Right ventricle myocardium superior (tissue), 1 donor: ENCODE measurements around the gene TTC34. TPM values are rescaled to one million over a fixed set of nuclear protein-coding genes. Genes with fewer than 3 reads are reported as not detected.
"Not testable (repeated sequence)": the region's sequence is repeated elsewhere in the genome, so short reads cannot be mapped to it uniquely, and the experiment has no call there.

ENCODE experiments used
- ATAC-seq: fragments of 200-7000 bp; cut with Tn5 transposase; one replicate; pipeline ENCODE4 v1.9.1; 2020; ENCODE audit warnings: mild to moderate bottlenecking; ENCODE audit not compliant: poor library complexity
- DNase-seq: peaks from one replicate; pipeline ENCODE4 v3.0.0-alpha.2; 2020
- intact Hi-C: fragments of 100-400 bp; cut with DNase I; formaldehyde crosslinking; loops from one replicate; pipeline ENCODE4 v1.11.2; 2022
- total RNA-seq: library from RNA; stranded (reverse); fragmentation: NEBNext Ultra II Directional; extraction: Animal tissue kit (Norgen Biotek cat#: 25700); gene quantifications from one replicate; pipeline ENCODE4 v1.2.1, GENCODE V29; 2021
- donor health status: DM: no; HTN: yes; CAD: no; lungs with severe emphysema.

Gene TTC34
- total RNA-seq, 1 donor from 2014 or later, result 0.56 TPM

GRCh38 chr1:2629627-2630497 is 171.6 kb downstream of the TTC34 start:
- intact Hi-C loops, result loop anchor here (10.0 kb wide), 1 partner anchor 205 kb away; no protein-coding TSS in a partner anchor
- peak; percentile 12 for DNase-seq
- ATAC-seq, result no peak

GRCh38 chr1:2628933-2629626 is 172.4 kb downstream of the TTC34 start:
- ATAC-seq, result no peak
- DNase-seq, result peak; percentile 24
- intact Hi-C loops, result loop anchor here (10.0 kb wide), 1 partner anchor 204 kb away; no protein-coding TSS in a partner anchor

GRCh38 chr1:2628191-2628932 is 173.1 kb downstream of the TTC34 start:
- intact Hi-C loops, result loop anchor here (10.0 kb wide), 1 partner anchor 204 kb away; no protein-coding TSS in a partner anchor
- DNase-seq (peak; percentile 30), ATAC-seq (no peak)

GRCh38 chr1:2627746-2628145 is 173.7 kb downstream of the TTC34 start:
- intact Hi-C loops, result loop anchor here (10.0 kb wide), 1 partner anchor 203 kb away; no protein-coding TSS in a partner anchor
- DNase-seq (peak; percentile 30), ATAC-seq (no peak)

GRCh38 chr1:2625748-2626147 is 175.7 kb downstream of the TTC34 start:
- intact Hi-C loops, result loop anchor here (10.0 kb wide), 1 partner anchor 201 kb away; no protein-coding TSS in a partner anchor
- not testable (repeated sequence) for DNase-seq, ATAC-seq

GRCh38 chr1:2625311-2625710 is 176.2 kb downstream of the TTC34 start:
- intact Hi-C loops, result loop anchor here (10.0 kb wide), 1 partner anchor 201 kb away; no protein-coding TSS in a partner anchor
- DNase-seq (no peak), ATAC-seq (no peak)

GRCh38 chr1:2624735-2625300 is 176.7 kb downstream of the TTC34 start:
- intact Hi-C loops, result loop anchor here (10.0 kb wide), 1 partner anchor 200 kb away; no protein-coding TSS in a partner anchor
- DNase-seq (no peak), ATAC-seq (no peak)

GRCh38 chr1:2623571-2624337 is 177.7 kb downstream of the TTC34 start:
- ATAC-seq, result no peak
- intact Hi-C loops, result loop anchor here (10.0 kb wide), 1 partner anchor 199 kb away; no protein-coding TSS in a partner anchor
- no peak for DNase-seq

- intact Hi-C loops, result no loop called here
- DNase-seq (no peak), ATAC-seq (no peak)
These were observed 183.5 kb downstream of the TTC34 start for GRCh38 chr1:2617971-2618470.

- no peak for DNase-seq
- ATAC-seq, result no peak
- intact Hi-C loops, result no loop called here
These were observed 187.3 kb downstream of the TTC34 start for GRCh38 chr1:2614145-2614544.

GRCh38 chr1:2612591-2613365 is 188.7 kb downstream of the TTC34 start:
- DNase-seq (peak; percentile 21), ATAC-seq (no peak)
- intact Hi-C loops, result no loop called here

- ATAC-seq (no peak), DNase-seq (peak; percentile 23)
- intact Hi-C loops, result no loop called here
These were observed 189.7 kb downstream of the TTC34 start for GRCh38 chr1:2611621-2612437.

GRCh38 chr1:2611031-2611501 is 190.4 kb downstream of the TTC34 start:
- intact Hi-C loops, result no loop called here
- DNase-seq (peak; percentile 56), ATAC-seq (no peak)

- intact Hi-C loops, result no loop called here
- peak; percentile 44 for DNase-seq
- no peak for ATAC-seq
These were observed 191.2 kb downstream of the TTC34 start for GRCh38 chr1:2610036-2610959.
